ENCODE measurements around the gene GABBR1.

GABBR1 gene

GRCh38 chr6:29593199-29593855 is 39.7 kb downstream of the GABBR1 start:
- Histone ChIP-seq H4K20me1 (ENCODE audit: insufficient read depth) (no peaks in the 10 kb centered on the region), H2AFZ (ENCODE audit: low read depth) (no peak overlapping the region), H3K27ac (no peak overlapping the region), H3K36me3 (ENCODE audit: insufficient read depth) (no peaks in the 10 kb centered on the region), H3K27me3 (ENCODE audit: insufficient read depth, low read depth) (no peaks in the 10 kb centered on the region), H3K4me2 (no peak overlapping the region), H3K4me3 (IDR thresholded peaks at IDR 0.05; ENCODE audit: insufficient read depth, low read depth, low read length) (no peak overlapping the region), H3K9ac (no peak overlapping the region), H3K79me2 (ENCODE audit: insufficient read depth, low read depth) (no peaks in the 10 kb centered on the region), H3K4me1 (ENCODE audit: low read depth, poor library complexity, severe bottlenecking) (no peaks in the 10 kb centered on the region)
- TF ChIP-seq CTCF (conservative IDR thresholded peaks at IDR 0.05; ENCODE audit: low read depth, low read length) = no peak

GRCh38 chr6:29591677-29592076 is 41.3 kb downstream of the GABBR1 start:
- TF ChIP-seq CTCF (conservative IDR thresholded peaks at IDR 0.05; ENCODE audit: low read depth, low read length) = no peak
- H3K79me2 ChIP-seq (ENCODE audit: insufficient read depth, low read depth) = no peaks in the 10 kb centered on the region
- H3K4me2 ChIP-seq = no peak overlapping the region
- no peak overlapping the region for H2AFZ ChIP-seq (ENCODE audit: low read depth)
- no peak overlapping the region for H3K9ac ChIP-seq
- no peak overlapping the region for H3K27ac ChIP-seq
- H4K20me1 ChIP-seq (ENCODE audit: insufficient read depth) = no peaks in the 10 kb centered on the region
- no peaks in the 10 kb centered on the region for H3K36me3 ChIP-seq (ENCODE audit: insufficient read depth)
- H3K4me1 ChIP-seq (ENCODE audit: low read depth, poor library complexity, severe bottlenecking) = no peaks in the 10 kb centered on the region
- no peaks in the 10 kb centered on the region for H3K27me3 ChIP-seq (ENCODE audit: insufficient read depth, low read depth)
- H3K4me3 ChIP-seq (IDR thresholded peaks at IDR 0.05; ENCODE audit: insufficient read depth, low read depth, low read length) = no peak overlapping the region

GRCh38 chr6:29590218-29590808 is 42.7 kb downstream of the GABBR1 start:
- Histone ChIP-seq H3K27ac (no peak overlapping the region), H3K79me2 (ENCODE audit: insufficient read depth, low read depth) (no peaks in the 10 kb centered on the region), H3K36me3 (ENCODE audit: insufficient read depth) (no peaks in the 10 kb centered on the region), H3K4me1 (ENCODE audit: low read depth, poor library complexity, severe bottlenecking) (no peaks in the 10 kb centered on the region), H3K4me3 (IDR thresholded peaks at IDR 0.05; ENCODE audit: insufficient read depth, low read depth, low read length) (no peak overlapping the region), H2AFZ (ENCODE audit: low read depth) (no peak overlapping the region), H3K27me3 (ENCODE audit: insufficient read depth, low read depth) (no peaks in the 10 kb centered on the region), H4K20me1 (ENCODE audit: insufficient read depth) (no peaks in the 10 kb centered on the region), H3K9ac (no peak overlapping the region), H3K4me2 (no peak overlapping the region)
- TF ChIP-seq CTCF (conservative IDR thresholded peaks at IDR 0.05; ENCODE audit: low read depth, low read length) = no peak

GRCh38 chr6:29589423-29590048 is 43.4 kb downstream of the GABBR1 start:
- Histone ChIP-seq H3K4me3 (IDR thresholded peaks at IDR 0.05; ENCODE audit: insufficient read depth, low read depth, low read length) (no peak overlapping the region), H3K4me2 (no peak overlapping the region), H3K9ac (no peak overlapping the region), H3K79me2 (ENCODE audit: insufficient read depth, low read depth) (no peaks in the 10 kb centered on the region), H3K27me3 (ENCODE audit: insufficient read depth, low read depth) (no peaks in the 10 kb centered on the region), H2AFZ (ENCODE audit: low read depth) (no peak overlapping the region), H3K27ac (no peak overlapping the region), H4K20me1 (ENCODE audit: insufficient read depth) (no peaks in the 10 kb centered on the region), H3K36me3 (ENCODE audit: insufficient read depth) (no peaks in the 10 kb centered on the region), H3K4me1 (ENCODE audit: low read depth, poor library complexity, severe bottlenecking) (no peaks in the 10 kb centered on the region)
- TF ChIP-seq CTCF (conservative IDR thresholded peaks at IDR 0.05; ENCODE audit: low read depth, low read length) = peak; percentile 98

All from KMS-11 (cell line).